Measurements from ENCODE around the gene AKAP13.

AKAP13 gene

GRCh38 chr15:85692873-85693272 lies 312.5 kb downstream of the AKAP13 start:
- TF ChIP-seq CTCF (IDR thresholded peaks at IDR 0.05; ENCODE audit: insufficient read depth, low read length, poor library complexity, severe bottlenecking) (no peak), EZH2phosphoT487 (conservative IDR thresholded peaks at IDR 0.05; ENCODE audit: low read length) (no peak)
- Histone ChIP-seq H3K9me3 (ENCODE audit: insufficient read depth, low read length) (no peaks in the 10 kb centered on the region), H3K4me2 (ENCODE audit: low read depth, low read length, poor library complexity, severe bottlenecking) (peak overlapping the region; percentile 69), H3K79me2 (ENCODE audit: insufficient read depth, low read length) (peaks cover 45% of the 10 kb centered on the region), H4K20me1 (ENCODE audit: low read depth, low read length) (no peaks in the 10 kb centered on the region), H3K9ac (ENCODE audit: low read length) (peak overlapping the region; percentile 62), H3K9me2 (replicated peaks; ENCODE audit: insufficient read depth, low read length) (no peaks in the 10 kb centered on the region), H3K36me3 (ENCODE audit: low read length) (peaks cover 25% of the 10 kb centered on the region), H3K4me3 (ENCODE audit: insufficient read depth, low read length, poor library complexity, severe bottlenecking) (peak overlapping the region; percentile 49), H3K27me3 (ENCODE audit: low read length) (no peaks in the 10 kb centered on the region), H2AFZ (ENCODE audit: low read depth, low read length, severe bottlenecking) (no peak overlapping the region), H3K27ac (ENCODE audit: low read depth, low read length) (peak overlapping the region; percentile 94), H3F3A (ENCODE audit: insufficient read depth) (peaks cover 84% of the 10 kb centered on the region)

- Histone ChIP-seq H3K4me3 (ENCODE audit: insufficient read depth, low read length, poor library complexity, severe bottlenecking) (no peak overlapping the region), H3K9ac (ENCODE audit: low read length) (peak overlapping the region; percentile 62), H3F3A (ENCODE audit: insufficient read depth) (peaks cover 80% of the 10 kb centered on the region), H3K79me2 (ENCODE audit: insufficient read depth, low read length) (peaks cover 45% of the 10 kb centered on the region), H3K9me3 (ENCODE audit: insufficient read depth, low read length) (no peaks in the 10 kb centered on the region), H2AFZ (ENCODE audit: low read depth, low read length, severe bottlenecking) (no peak overlapping the region), H3K9me2 (replicated peaks; ENCODE audit: insufficient read depth, low read length) (no peaks in the 10 kb centered on the region), H3K36me3 (ENCODE audit: low read length) (peaks cover 25% of the 10 kb centered on the region), H3K27ac (ENCODE audit: low read depth, low read length) (peak overlapping the region; percentile 94), H3K4me2 (ENCODE audit: low read depth, low read length, poor library complexity, severe bottlenecking) (peak overlapping the region; percentile 69), H3K27me3 (ENCODE audit: low read length) (no peaks in the 10 kb centered on the region), H4K20me1 (ENCODE audit: low read depth, low read length) (no peaks in the 10 kb centered on the region)
- no peak for TF ChIP-seq CTCF (IDR thresholded peaks at IDR 0.05; ENCODE audit: insufficient read depth, low read length, poor library complexity, severe bottlenecking)
- TF ChIP-seq EZH2phosphoT487 (conservative IDR thresholded peaks at IDR 0.05; ENCODE audit: low read length) = no peak
Measured at GRCh38 chr15:85693277-85693676, 312.9 kb downstream of the AKAP13 start.

DNA sequence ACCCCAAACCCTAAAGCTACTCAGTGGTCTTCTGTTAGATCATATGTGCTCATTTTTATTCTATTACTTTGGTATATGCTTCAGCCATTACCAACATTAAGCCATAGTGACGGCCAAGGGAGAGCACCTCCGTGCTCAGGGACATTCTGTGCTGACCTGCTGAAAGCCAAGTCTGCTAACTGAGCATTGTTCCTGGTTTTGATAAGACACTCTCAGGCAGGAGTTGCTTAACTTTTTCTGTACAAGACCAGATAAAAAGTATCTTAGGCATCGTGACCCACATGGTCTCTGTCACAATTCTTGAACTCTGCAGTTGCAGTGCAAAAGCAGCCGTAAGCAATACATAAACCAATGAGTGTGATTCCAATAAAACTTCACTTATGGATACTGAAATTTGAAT lies 313.7 kb downstream of the AKAP13 start:
- peaks cover 45% of the 10 kb centered on the region for H3K79me2 ChIP-seq (ENCODE audit: insufficient read depth, low read length)
- H4K20me1 ChIP-seq (ENCODE audit: low read depth, low read length) = no peaks in the 10 kb centered on the region
- peak overlapping the region; percentile 94 for H3K27ac ChIP-seq (ENCODE audit: low read depth, low read length)
- H3K27me3 ChIP-seq (ENCODE audit: low read length) = no peaks in the 10 kb centered on the region
- peaks cover 75% of the 10 kb centered on the region for H3F3A ChIP-seq (ENCODE audit: insufficient read depth)
- H3K9ac ChIP-seq (ENCODE audit: low read length) = peak overlapping the region; percentile 62
- peak overlapping the region; percentile 69 for H3K4me2 ChIP-seq (ENCODE audit: low read depth, low read length, poor library complexity, severe bottlenecking)
- no peak overlapping the region for H3K4me3 ChIP-seq (ENCODE audit: insufficient read depth, low read length, poor library complexity, severe bottlenecking)
- H3K36me3 ChIP-seq (ENCODE audit: low read length) = peaks cover 25% of the 10 kb centered on the region
- no peaks in the 10 kb centered on the region for H3K9me2 ChIP-seq (replicated peaks; ENCODE audit: insufficient read depth, low read length)
- H3K9me3 ChIP-seq (ENCODE audit: insufficient read depth, low read length) = no peaks in the 10 kb centered on the region
- TF ChIP-seq EZH2phosphoT487 (conservative IDR thresholded peaks at IDR 0.05; ENCODE audit: low read length) (no peak), CTCF (IDR thresholded peaks at IDR 0.05; ENCODE audit: insufficient read depth, low read length, poor library complexity, severe bottlenecking) (no peak)
- no peak overlapping the region for H2AFZ ChIP-seq (ENCODE audit: low read depth, low read length, severe bottlenecking)

All from SU-DHL-6 (cell line).